Osteoblast (primary cell): Measurements from ENCODE around the gene ARHGAP31. TPM values are rescaled to one million over a fixed set of nuclear protein-coding genes. Genes with fewer than 3 reads are reported as not detected.

ENCODE experiments used
- DNase-seq: peaks from one replicate; pipeline ENCODE4 v3.0.0; 2011; ENCODE audit warnings: low spot score, mixed read lengths; ENCODE audit not compliant: insufficient read length; ENCODE audit errors: missing footprints
- H2AFZ ChIP-seq: 2 replicates; pipeline ENCODE4 v1.6.0; 2011; ENCODE audit warnings: mild to moderate bottlenecking, low read length
- H3K27ac ChIP-seq: 2 replicates; pipeline ENCODE4 v1.5.1; 2011; ENCODE audit warnings: mild to moderate bottlenecking, low read depth, low read length, moderate library complexity
- H3K27me3 ChIP-seq: 2 replicates; pipeline ENCODE4 v1.6.0; 2012; ENCODE audit warnings: mild to moderate bottlenecking, control low read depth, inconsistent platforms, low read length, moderate library complexity; ENCODE audit not compliant: insufficient read depth
- H3K36me3 ChIP-seq: 2 replicates; pipeline ENCODE4 v1.5.1; 2011; ENCODE audit warnings: mild to moderate bottlenecking, low read length, control low read depth, moderate library complexity; ENCODE audit not compliant: insufficient read depth
- H3K4me1 ChIP-seq: 2 replicates; pipeline ENCODE4 v1.5.1; 2011; ENCODE audit warnings: mild to moderate bottlenecking, low read length, control low read depth, moderate library complexity; ENCODE audit not compliant: insufficient read depth
- H3K4me2 ChIP-seq: 2 replicates; pipeline ENCODE4 v1.6.0; 2011; ENCODE audit warnings: mild to moderate bottlenecking, low read length; ENCODE audit not compliant: insufficient read depth
- H3K4me3 ChIP-seq: fragments of 200-600 bp; sonication (generic); 3 replicates; pipeline ENCODE4 v1.5.1; 2012; ENCODE audit warnings: mild to moderate bottlenecking, low read length, inconsistent platforms; ENCODE audit not compliant: insufficient read depth
- H3K79me2 ChIP-seq: 2 replicates; pipeline ENCODE4 v1.6.0; 2012; ENCODE audit warnings: mild to moderate bottlenecking, low read length, control low read depth, inconsistent platforms; ENCODE audit not compliant: insufficient read depth
- H3K9me3 ChIP-seq: 2 replicates; pipeline ENCODE4 v1.5.1; 2011; ENCODE audit warnings: low read depth, low read length, control low read depth
- H4K20me1 ChIP-seq: 2 replicates; pipeline ENCODE4 v1.6.0; 2012; ENCODE audit warnings: mild to moderate bottlenecking, low read length, control low read depth; ENCODE audit not compliant: insufficient read depth
- total RNA-seq: library from RNA; depleted of rRNA; stranded (reverse); fragments of >200 nt; gene quantifications from 2 replicates; pipeline ENCODE4 v1.2.3, GENCODE V29; 2012
- TF ChIP-seq, protein P1 (sequence below): IDR thresholded peaks from 2 replicates; pipeline ENCODE4 v1.5.1; 2011; ENCODE audit warnings: mild to moderate bottlenecking, low read depth, low read length, moderate library complexity; ENCODE audit errors: extremely low read depth

ARHGAP31 gene
- 41.5 and 56.5 TPM in 2 replicates for total RNA-seq

DNA sequence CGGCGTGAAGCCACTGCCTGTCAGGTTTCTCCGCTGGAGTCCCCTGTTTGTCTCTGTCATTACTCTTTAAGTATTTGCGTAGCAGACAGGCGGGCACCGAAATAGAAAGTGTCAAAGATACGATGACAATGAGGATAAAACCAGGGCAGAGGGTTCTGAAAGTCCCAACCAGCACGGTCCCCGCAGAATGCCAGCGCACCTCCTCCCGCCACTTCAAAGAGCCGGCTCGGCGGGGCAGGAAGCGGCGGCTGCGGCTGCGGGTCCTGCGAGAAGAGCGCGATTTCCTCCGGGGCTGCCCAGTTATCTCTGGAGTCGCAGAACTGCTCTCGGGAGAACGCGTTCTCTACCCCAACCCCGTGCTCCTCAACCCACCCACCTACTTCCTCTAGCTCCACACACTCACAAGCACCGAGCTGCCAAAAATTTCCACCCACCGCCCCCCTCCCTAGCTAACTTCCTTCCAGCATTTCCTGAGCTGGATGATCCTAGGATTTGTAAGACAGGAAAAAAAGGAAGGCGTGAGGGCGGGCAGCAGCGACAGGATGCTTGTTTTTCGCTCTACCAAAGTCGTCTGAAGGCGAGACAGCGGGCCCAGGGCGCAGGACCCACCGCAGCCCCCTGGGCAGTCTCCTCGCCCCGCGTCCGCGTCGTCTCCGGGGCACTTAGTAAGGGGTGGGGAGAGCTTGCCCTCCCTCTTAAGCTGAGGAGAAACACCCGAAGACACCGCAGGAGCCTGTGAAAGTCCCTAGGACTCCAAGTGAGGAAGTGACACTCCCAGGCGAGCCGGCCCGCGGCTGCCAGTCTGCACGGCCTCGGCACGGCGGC, at the start of gene ARHGAP31:
Gene ARHGAP31, plus strand, starts transcription at position 513 of the 825 bp plus-strand sequence. CDS start 522 bp downstream, outside the sequence.
- Histone ChIP-seq H3K79me2 (peaks cover 49% of the 10 kb centered on the region), H3K4me2 (peak within 1 kb of the TSS; percentile 97), H3K36me3 (peaks cover 17% of the 10 kb centered on the region), H2AFZ (peak within 1 kb of the TSS; percentile 89), H4K20me1 (peaks cover 8% of the 10 kb centered on the region), H3K27ac (peak within 1 kb of the TSS; percentile 85), H3K4me3 (peak within 1 kb of the TSS; percentile 86), H3K27me3 (no peaks in the 10 kb centered on the region), H3K4me1 (peaks cover 29% of the 10 kb centered on the region), H3K9me3 (no peaks in the 10 kb centered on the region)
- TF ChIP-seq, protein P1, sequence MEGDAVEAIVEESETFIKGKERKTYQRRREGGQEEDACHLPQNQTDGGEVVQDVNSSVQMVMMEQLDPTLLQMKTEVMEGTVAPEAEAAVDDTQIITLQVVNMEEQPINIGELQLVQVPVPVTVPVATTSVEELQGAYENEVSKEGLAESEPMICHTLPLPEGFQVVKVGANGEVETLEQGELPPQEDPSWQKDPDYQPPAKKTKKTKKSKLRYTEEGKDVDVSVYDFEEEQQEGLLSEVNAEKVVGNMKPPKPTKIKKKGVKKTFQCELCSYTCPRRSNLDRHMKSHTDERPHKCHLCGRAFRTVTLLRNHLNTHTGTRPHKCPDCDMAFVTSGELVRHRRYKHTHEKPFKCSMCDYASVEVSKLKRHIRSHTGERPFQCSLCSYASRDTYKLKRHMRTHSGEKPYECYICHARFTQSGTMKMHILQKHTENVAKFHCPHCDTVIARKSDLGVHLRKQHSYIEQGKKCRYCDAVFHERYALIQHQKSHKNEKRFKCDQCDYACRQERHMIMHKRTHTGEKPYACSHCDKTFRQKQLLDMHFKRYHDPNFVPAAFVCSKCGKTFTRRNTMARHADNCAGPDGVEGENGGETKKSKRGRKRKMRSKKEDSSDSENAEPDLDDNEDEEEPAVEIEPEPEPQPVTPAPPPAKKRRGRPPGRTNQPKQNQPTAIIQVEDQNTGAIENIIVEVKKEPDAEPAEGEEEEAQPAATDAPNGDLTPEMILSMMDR: no peak
- DNase-seq: peak; percentile 79

DNA sequence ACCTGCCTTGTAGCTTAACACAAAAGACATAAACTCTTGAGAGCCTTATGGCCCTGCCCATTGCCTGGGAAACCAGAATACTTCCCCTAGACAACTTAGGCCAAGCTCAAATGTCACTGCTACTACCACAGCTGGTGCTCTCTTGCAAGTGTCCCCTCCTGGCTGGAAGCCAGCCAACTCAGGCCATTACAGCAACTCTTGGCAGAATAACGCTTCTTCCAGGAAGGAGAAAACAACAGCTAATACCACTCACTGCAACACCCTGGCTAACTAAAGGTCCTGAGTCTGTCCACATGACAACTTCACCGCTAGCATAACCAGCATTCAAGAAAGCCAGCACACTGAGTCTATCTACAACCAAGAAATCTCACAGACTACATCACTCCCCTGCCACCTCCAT, 48.4 kb upstream of the ARHGAP31 start:
- Histone ChIP-seq H4K20me1 (no peaks in the 10 kb centered on the region), H3K4me1 (peaks cover 6% of the 10 kb centered on the region), H3K9me3 (no peaks in the 10 kb centered on the region), H3K79me2 (no peaks in the 10 kb centered on the region), H3K27me3 (no peaks in the 10 kb centered on the region), H3K27ac (no peak overlapping the region), H3K36me3 (no peaks in the 10 kb centered on the region), H3K4me2 (no peak overlapping the region), H3K4me3 (no peak overlapping the region), H2AFZ (no peak overlapping the region)
- TF ChIP-seq, protein P1: no peak
- no peak for DNase-seq

DNA sequence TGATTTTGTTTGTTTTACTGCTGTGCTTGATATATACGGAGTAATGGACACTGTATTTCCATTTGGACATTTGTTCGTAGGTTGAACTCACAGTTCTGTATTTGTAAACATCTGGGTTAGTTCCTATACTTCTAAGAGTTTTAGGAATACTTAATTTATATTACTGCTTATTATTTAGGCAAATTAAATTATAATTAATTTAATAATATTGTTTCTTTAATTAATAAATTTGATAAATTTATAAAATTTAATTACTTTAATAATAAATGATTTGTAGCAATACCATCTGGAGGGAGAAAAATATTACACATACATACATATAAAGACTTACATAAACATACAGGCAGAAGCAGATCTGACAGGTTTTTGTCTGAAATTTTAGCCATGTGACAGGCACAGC, 39.0 kb upstream of the ARHGAP31 start:
- no peak overlapping the region for H3K27ac ChIP-seq
- no peak for DNase-seq
- no peaks in the 10 kb centered on the region for H3K27me3 ChIP-seq
- H2AFZ ChIP-seq: no peak overlapping the region
- no peaks in the 10 kb centered on the region for H3K9me3 ChIP-seq
- H3K4me1 ChIP-seq: no peaks in the 10 kb centered on the region
- no peaks in the 10 kb centered on the region for H4K20me1 ChIP-seq
- TF ChIP-seq, protein P1: no peak
- H3K79me2 ChIP-seq: no peaks in the 10 kb centered on the region
- no peak overlapping the region for H3K4me3 ChIP-seq
- no peak overlapping the region for H3K4me2 ChIP-seq
- H3K36me3 ChIP-seq: no peaks in the 10 kb centered on the region

DNA sequence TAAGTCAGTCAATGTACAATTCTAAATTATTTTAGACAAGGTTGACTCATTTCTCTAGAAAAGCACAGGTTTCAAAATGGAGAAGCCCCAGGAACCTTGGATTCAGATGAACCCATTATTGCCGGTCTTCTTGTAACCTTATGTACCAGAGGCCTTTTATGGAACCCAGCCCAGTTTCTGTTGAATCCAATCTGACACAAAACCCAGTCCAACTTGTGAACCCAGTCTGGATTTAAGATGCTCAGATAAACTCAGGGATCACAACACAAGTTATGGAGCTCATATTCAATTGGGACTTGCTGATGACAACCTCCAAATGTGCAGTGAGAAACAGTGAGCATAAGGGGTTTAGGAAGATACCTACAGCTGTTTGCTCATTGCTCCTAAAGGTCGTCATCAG, 37.1 kb upstream of the ARHGAP31 start:
- H4K20me1 ChIP-seq: no peaks in the 10 kb centered on the region
- DNase-seq: no peak
- TF ChIP-seq, protein P1: no peak
- no peaks in the 10 kb centered on the region for H3K4me1 ChIP-seq
- H3K27me3 ChIP-seq: no peaks in the 10 kb centered on the region
- H3K4me3 ChIP-seq: no peak overlapping the region
- H3K27ac ChIP-seq: no peak overlapping the region
- H2AFZ ChIP-seq: no peak overlapping the region
- H3K9me3 ChIP-seq: no peaks in the 10 kb centered on the region
- H3K79me2 ChIP-seq: no peaks in the 10 kb centered on the region
- H3K36me3 ChIP-seq: no peaks in the 10 kb centered on the region
- no peak overlapping the region for H3K4me2 ChIP-seq
